ENCODE results near the gene TRAF3IP1. TPM values are rescaled to one million over a fixed set of nuclear protein-coding genes. Genes with fewer than 3 reads are reported as not detected.

TRAF3IP1 gene
- polyA plus RNA-seq, 4 donors: 5.1 to 10.1 (median 7.5) TPM

DNA sequence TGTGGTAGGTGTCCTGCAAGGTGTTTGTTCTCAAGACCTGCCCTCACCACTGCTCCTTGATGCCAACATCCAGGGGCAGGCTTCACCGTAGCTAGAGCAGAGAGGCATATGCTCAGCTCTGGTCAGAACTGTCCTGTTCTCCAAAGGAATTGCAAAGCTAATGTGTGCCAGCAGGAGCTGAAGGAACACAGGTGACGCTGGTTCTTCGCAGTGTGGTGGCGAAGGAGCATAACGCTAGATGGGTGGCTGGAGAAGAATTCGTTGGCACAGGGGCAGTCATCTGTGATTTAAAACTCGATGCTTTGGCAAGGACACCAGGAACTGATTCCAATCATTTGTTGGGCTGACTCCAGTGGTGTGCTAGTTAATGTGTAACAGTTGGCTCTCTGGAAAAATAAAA is 20.5 kb upstream of the TRAF3IP1 start:
- Histone ChIP-seq H3K27me3 (ENCODE audit: control insufficient read depth in 3 of 3, insufficient read depth in 3 of 3, low read length in 3 of 3) (no peaks in the 10 kb centered on the region), H3K36me3 (ENCODE audit: control insufficient read depth in 3 of 3, insufficient read depth in 2 of 3, low read depth in 1 of 3, low read length in 3 of 3) (peaks cover 0 to 2% (median 0%) of the 10 kb centered on the region in 3 donors), H3K9me3 (ENCODE audit: control insufficient read depth in 2 of 2, insufficient read depth in 1 of 2, low read depth in 1 of 2, low read length in 1 of 2) (no peaks in the 10 kb centered on the region), H3K27ac (ENCODE audit: low read depth in 1 of 3, low read length in 2 of 3) (peak overlapping the region in 2 of 3 donors; percentile 51 to 77), H3K4me1 (ENCODE audit: control insufficient read depth in 3 of 3, insufficient read depth in 2 of 3, low read depth in 1 of 3, low read length in 2 of 3) (peaks cover 0 to 21% (median 0%) of the 10 kb centered on the region in 3 donors), H3K4me3 (ENCODE audit: low read depth in 1 of 3, low read length in 3 of 3) (no peak overlapping the region)
- DNase-seq (peak; percentile 60 to 78), FAIRE-seq (no peak)
- 11 to 44% (median 32%) methylated on average over 7 of the region's 7 CpGs for WGBS, 3 donors

DNA sequence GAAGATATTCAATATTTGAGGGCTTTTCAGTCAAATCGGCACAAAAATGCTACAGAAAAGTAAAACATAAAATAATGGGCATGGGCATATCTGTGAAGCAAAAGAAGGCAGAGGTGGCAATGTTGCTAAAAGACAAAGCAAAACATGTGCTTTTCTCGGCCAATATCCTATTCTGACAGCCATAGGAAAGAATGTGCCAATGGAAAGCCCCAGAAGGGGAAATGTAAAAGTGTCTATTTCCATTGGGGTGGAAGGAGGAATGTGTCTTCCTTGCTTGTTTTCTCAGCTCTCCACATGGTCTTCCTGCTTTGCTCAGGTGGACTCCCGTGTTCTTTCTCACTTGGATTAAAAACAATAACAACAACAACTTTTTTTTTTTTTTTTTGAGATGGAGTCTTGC is 18.2 kb upstream of the TRAF3IP1 start:
- FAIRE-seq (no peak), DNase-seq (no peak)
- no peak overlapping the region for H3K27ac ChIP-seq (ENCODE audit: low read depth in 1 of 3, low read length in 2 of 3)
- peaks cover 0 to 33% (median 2%) of the 10 kb centered on the region in 3 donors for H3K4me1 ChIP-seq (ENCODE audit: control insufficient read depth in 3 of 3, insufficient read depth in 2 of 3, low read depth in 1 of 3, low read length in 2 of 3)
- no peaks in the 10 kb centered on the region for H3K36me3 ChIP-seq (ENCODE audit: control insufficient read depth in 3 of 3, insufficient read depth in 2 of 3, low read depth in 1 of 3, low read length in 3 of 3)
- 81 to 88% (median 87%) methylated on average over 3 of the region's 3 CpGs for WGBS, 3 donors
- H3K27me3 ChIP-seq (ENCODE audit: control insufficient read depth in 3 of 3, insufficient read depth in 3 of 3, low read length in 3 of 3): no peaks in the 10 kb centered on the region
- no peaks in the 10 kb centered on the region for H3K9me3 ChIP-seq (ENCODE audit: control insufficient read depth in 2 of 2, insufficient read depth in 1 of 2, low read depth in 1 of 2, low read length in 1 of 2)
- H3K4me3 ChIP-seq (ENCODE audit: low read depth in 1 of 3, low read length in 3 of 3): no peak overlapping the region

DNA sequence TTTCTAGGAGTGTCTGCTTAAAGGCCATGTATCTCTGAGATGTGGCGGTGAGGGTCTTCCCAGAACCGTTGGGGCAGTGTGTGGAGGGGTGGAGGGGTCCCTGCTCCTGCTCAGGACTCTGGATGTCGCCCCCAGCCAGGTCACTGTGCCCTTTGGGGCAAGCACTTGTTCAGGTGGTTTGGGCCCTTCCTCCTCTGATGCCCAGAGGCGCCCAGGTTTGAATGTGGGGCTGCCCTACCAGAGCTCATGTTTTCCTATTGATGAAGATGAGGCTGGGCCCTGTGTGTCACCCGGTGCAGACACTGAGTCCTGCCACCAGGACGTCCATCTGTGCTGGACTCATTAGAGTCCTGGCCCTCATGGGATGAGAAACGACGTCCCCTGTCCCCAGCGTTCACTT is 17.6 kb upstream of the TRAF3IP1 start:
- Histone ChIP-seq H3K27me3 (ENCODE audit: control insufficient read depth in 3 of 3, insufficient read depth in 3 of 3, low read length in 3 of 3) (no peaks in the 10 kb centered on the region), H3K4me3 (ENCODE audit: low read depth in 1 of 3, low read length in 3 of 3) (no peak overlapping the region), H3K27ac (ENCODE audit: low read depth in 1 of 3, low read length in 2 of 3) (no peak overlapping the region), H3K4me1 (ENCODE audit: control insufficient read depth in 3 of 3, insufficient read depth in 2 of 3, low read depth in 1 of 3, low read length in 2 of 3) (peaks cover 0 to 33% (median 2%) of the 10 kb centered on the region in 3 donors), H3K9me3 (ENCODE audit: control insufficient read depth in 2 of 2, insufficient read depth in 1 of 2, low read depth in 1 of 2, low read length in 1 of 2) (no peaks in the 10 kb centered on the region), H3K36me3 (ENCODE audit: control insufficient read depth in 3 of 3, insufficient read depth in 2 of 3, low read depth in 1 of 3, low read length in 3 of 3) (no peaks in the 10 kb centered on the region)
- no peak for DNase-seq
- FAIRE-seq: no peak
- 80 to 92% (median 87%) methylated on average over 9 of the region's 9 CpGs for WGBS, 3 donors

DNA sequence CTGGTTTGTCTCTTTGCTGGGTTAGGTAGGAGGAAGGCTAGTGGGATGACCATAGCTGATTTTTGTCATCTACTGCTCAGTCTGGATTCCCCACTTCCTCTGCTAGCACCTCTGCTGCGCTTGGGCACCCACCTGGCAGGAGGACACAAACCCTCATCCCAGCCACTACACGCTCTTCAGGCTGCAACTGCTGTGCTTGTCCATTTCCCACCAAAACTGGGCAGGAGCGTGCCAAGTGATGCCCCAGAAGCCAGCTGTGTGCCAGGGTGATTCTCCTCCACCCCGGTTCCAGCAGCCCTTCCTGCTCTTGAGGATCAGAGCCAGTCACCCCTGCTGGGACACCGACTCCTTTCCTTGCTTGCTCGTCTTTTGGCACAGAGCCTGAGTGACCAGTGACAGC is 16.2 kb upstream of the TRAF3IP1 start:
- Histone ChIP-seq H3K4me3 (ENCODE audit: low read depth in 1 of 3, low read length in 3 of 3) (no peak overlapping the region), H3K27ac (ENCODE audit: low read depth in 1 of 3, low read length in 2 of 3) (no peak overlapping the region), H3K27me3 (ENCODE audit: control insufficient read depth in 3 of 3, insufficient read depth in 3 of 3, low read length in 3 of 3) (no peaks in the 10 kb centered on the region), H3K36me3 (ENCODE audit: control insufficient read depth in 3 of 3, insufficient read depth in 2 of 3, low read depth in 1 of 3, low read length in 3 of 3) (no peaks in the 10 kb centered on the region), H3K4me1 (ENCODE audit: control insufficient read depth in 3 of 3, insufficient read depth in 2 of 3, low read depth in 1 of 3, low read length in 2 of 3) (peaks cover 0 to 33% (median 2%) of the 10 kb centered on the region in 3 donors), H3K9me3 (ENCODE audit: control insufficient read depth in 2 of 2, insufficient read depth in 1 of 2, low read depth in 1 of 2, low read length in 1 of 2) (no peaks in the 10 kb centered on the region)
- FAIRE-seq: no peak
- no peak for DNase-seq
- 92 to 96% (median 93%) methylated on average over 6 of the region's 6 CpGs for WGBS, 3 donors

DNA sequence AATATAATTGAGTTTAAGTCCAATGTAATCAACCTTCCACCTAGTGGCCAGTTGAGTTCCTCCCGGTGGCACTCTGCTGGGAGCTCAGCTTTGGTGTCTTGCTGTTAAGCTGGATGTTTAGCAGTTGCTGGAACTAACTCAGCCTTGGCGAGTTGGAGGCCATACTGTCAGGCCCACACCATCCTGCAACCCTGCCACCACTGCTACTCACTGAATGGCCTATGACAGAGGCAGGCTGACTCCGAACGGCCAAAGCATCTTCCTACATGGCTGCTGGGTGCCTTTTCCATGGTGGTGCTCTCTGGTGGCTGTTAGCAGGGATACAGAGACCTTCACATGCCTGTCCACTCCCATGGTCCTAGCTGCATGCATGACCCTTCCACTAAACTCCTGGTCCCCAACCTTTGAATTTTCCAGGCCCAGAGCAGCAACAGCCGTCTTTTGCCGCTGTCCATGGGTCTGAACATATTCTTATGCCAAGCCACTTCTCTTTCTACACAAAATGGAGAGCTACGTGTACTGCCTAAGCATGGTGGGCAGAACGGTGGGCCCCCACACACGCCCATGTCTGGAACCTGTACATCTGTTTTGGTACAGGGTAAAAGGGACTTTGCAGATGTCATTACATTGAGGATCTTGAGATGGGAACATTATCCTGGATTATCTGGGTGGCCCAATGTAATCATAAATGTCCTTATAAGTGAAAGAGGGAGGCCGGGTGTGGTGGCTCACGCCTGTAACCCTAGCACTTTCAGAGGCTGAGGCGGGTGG is 15.0 kb upstream of the TRAF3IP1 start:
- H3K27ac ChIP-seq (ENCODE audit: low read depth in 1 of 3, low read length in 2 of 3): no peak overlapping the region
- peak in 1 of 2 donors; percentile 41 for DNase-seq
- no peak overlapping the region for H3K4me3 ChIP-seq (ENCODE audit: low read depth in 1 of 3, low read length in 3 of 3)
- no peaks in the 10 kb centered on the region for H3K36me3 ChIP-seq (ENCODE audit: control insufficient read depth in 3 of 3, insufficient read depth in 2 of 3, low read depth in 1 of 3, low read length in 3 of 3)
- no peaks in the 10 kb centered on the region for H3K9me3 ChIP-seq (ENCODE audit: control insufficient read depth in 2 of 2, insufficient read depth in 1 of 2, low read depth in 1 of 2, low read length in 1 of 2)
- 58 to 76% (median 69%) methylated on average over 12 of the region's 12 CpGs for WGBS, 3 donors
- H3K27me3 ChIP-seq (ENCODE audit: control insufficient read depth in 3 of 3, insufficient read depth in 3 of 3, low read length in 3 of 3): no peaks in the 10 kb centered on the region
- H3K4me1 ChIP-seq (ENCODE audit: control insufficient read depth in 3 of 3, insufficient read depth in 2 of 3, low read depth in 1 of 3, low read length in 2 of 3): peaks cover 0 to 22% (median 2%) of the 10 kb centered on the region in 3 donors
- FAIRE-seq: no peak

DNA sequence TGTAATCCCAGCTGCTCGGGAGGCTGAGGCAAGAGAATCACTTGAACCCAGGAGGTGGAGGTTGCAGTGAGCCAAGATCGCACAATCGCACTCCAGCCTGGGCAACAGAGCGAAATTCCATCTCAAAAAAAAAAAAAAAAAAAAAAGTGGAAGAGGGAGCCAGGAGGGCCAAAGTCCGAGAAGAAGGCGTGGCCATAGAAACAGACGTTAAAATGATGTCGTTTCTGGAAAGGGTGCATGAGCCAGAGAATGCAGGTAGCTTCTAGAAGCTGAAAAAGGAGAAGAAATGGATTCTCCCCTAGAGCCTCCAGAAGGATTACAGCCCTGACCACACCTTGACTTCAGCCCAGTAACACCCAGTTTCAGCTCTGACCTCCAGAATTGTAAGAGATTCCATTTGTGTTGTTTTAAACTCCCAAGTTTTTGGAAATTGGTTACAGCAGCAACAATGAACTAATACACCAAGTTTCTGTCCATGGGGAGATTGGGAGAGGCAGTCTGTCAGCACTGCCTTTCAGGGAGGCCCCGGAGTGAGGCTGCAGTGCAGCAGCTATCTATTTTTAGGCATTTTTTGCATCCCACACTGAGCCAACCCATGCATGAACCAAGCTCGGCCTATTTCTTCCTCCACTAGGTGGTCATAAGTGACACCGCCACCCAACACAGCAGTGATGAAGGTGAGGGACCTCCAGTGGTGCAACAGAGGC is 14.2 kb upstream of the TRAF3IP1 start:
- H3K27ac ChIP-seq (ENCODE audit: low read depth in 1 of 3, low read length in 2 of 3): peak overlapping the region in 2 of 3 donors; percentile 42 to 61
- WGBS, 3 donors: 24 to 63% (median 45%) methylated on average over 11 of the region's 11 CpGs
- no peaks in the 10 kb centered on the region for H3K9me3 ChIP-seq (ENCODE audit: control insufficient read depth in 2 of 2, insufficient read depth in 1 of 2, low read depth in 1 of 2, low read length in 1 of 2)
- no peaks in the 10 kb centered on the region for H3K27me3 ChIP-seq (ENCODE audit: control insufficient read depth in 3 of 3, insufficient read depth in 3 of 3, low read length in 3 of 3)
- H3K36me3 ChIP-seq (ENCODE audit: control insufficient read depth in 3 of 3, insufficient read depth in 2 of 3, low read depth in 1 of 3, low read length in 3 of 3): no peaks in the 10 kb centered on the region
- FAIRE-seq (no peak), DNase-seq (peak; percentile 68 to 71)
- H3K4me3 ChIP-seq (ENCODE audit: low read depth in 1 of 3, low read length in 3 of 3): no peak overlapping the region
- H3K4me1 ChIP-seq (ENCODE audit: control insufficient read depth in 3 of 3, insufficient read depth in 2 of 3, low read depth in 1 of 3, low read length in 2 of 3): peaks cover 0 to 15% (median 2%) of the 10 kb centered on the region in 3 donors

DNA sequence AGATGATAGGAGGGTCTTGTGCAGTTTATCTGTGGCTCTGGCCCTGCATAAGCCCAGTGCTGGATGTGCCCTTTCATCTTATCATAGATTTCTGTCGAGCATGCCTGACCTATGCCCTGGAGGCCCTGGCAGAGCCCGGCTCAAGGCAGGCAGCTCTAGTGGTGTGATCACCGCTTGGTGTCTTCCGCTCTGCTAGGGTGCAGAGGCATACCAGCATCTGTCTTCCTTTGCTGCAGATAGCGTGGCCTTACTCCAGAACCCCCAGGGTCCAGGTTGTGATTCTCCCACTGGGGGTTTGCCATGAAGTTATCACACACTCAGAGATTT is 13.7 kb upstream of the TRAF3IP1 start:
- FAIRE-seq (no peak), DNase-seq (peak; percentile 31 to 73)
- H3K4me1 ChIP-seq (ENCODE audit: control insufficient read depth in 3 of 3, insufficient read depth in 2 of 3, low read depth in 1 of 3, low read length in 2 of 3): peaks cover 0 to 15% (median 2%) of the 10 kb centered on the region in 3 donors
- no peak overlapping the region for H3K27ac ChIP-seq (ENCODE audit: low read depth in 1 of 3, low read length in 2 of 3)
- no peaks in the 10 kb centered on the region for H3K9me3 ChIP-seq (ENCODE audit: control insufficient read depth in 2 of 2, insufficient read depth in 1 of 2, low read depth in 1 of 2, low read length in 1 of 2)
- H3K4me3 ChIP-seq (ENCODE audit: low read depth in 1 of 3, low read length in 3 of 3): no peak overlapping the region
- H3K27me3 ChIP-seq (ENCODE audit: control insufficient read depth in 3 of 3, insufficient read depth in 3 of 3, low read length in 3 of 3): no peaks in the 10 kb centered on the region
- WGBS, 3 donors: 17 to 65% (median 52%) methylated on average over 5 of the region's 5 CpGs
- no peaks in the 10 kb centered on the region for H3K36me3 ChIP-seq (ENCODE audit: control insufficient read depth in 3 of 3, insufficient read depth in 2 of 3, low read depth in 1 of 3, low read length in 3 of 3)

DNA sequence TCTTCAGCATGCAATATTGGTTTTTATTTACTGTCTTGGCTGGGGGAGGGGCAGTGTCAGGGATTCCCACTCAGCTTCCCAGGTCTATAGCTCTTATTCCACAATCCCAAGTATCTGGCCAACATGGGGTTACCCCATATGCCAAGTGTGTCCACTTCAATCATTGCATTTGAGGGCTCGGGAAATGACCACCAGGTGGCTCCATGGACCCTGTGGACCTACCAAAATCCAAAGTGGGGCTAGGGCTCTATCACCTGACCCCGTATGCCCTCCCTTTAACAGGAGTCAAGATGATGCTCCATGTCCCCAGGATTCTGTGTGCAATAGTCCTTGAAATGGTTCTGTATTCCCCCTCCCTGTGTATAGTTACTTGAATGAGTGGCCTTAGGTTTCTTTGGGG is 12.1 kb upstream of the TRAF3IP1 start:
- FAIRE-seq: no peak
- H3K4me1 ChIP-seq (ENCODE audit: control insufficient read depth in 3 of 3, insufficient read depth in 2 of 3, low read depth in 1 of 3, low read length in 2 of 3): peaks cover 0 to 15% (median 2%) of the 10 kb centered on the region in 3 donors

More for the DNA sequence above, 12.1 kb upstream of the TRAF3IP1 start:
- H3K4me3 ChIP-seq (ENCODE audit: low read depth in 1 of 3, low read length in 3 of 3): no peak overlapping the region
- H3K36me3 ChIP-seq (ENCODE audit: control insufficient read depth in 3 of 3, insufficient read depth in 2 of 3, low read depth in 1 of 3, low read length in 3 of 3): no peaks in the 10 kb centered on the region
- H3K9me3 ChIP-seq (ENCODE audit: control insufficient read depth in 2 of 2, insufficient read depth in 1 of 2, low read depth in 1 of 2, low read length in 1 of 2): no peaks in the 10 kb centered on the region
- DNase-seq: no peak
- WGBS, 3 donors: 80 to 92% (median 84%) methylated on average over 2 of the region's 2 CpGs
- H3K27me3 ChIP-seq (ENCODE audit: control insufficient read depth in 3 of 3, insufficient read depth in 3 of 3, low read length in 3 of 3): no peaks in the 10 kb centered on the region
- H3K27ac ChIP-seq (ENCODE audit: low read depth in 1 of 3, low read length in 2 of 3): no peak overlapping the region
